Pancreas (tissue), 10 donors: ENCODE results near the gene MAPKBP1. TPM values are rescaled to one million over a fixed set of nuclear protein-coding genes. Genes with fewer than 3 reads are reported as not detected.

Experiments
- ATAC-seq, 4 donors: fragments of 200-7000 bp; cut with Tn5 transposase; one replicate each; pipeline versions ENCODE4 v1.8.0 to v1.9.1; 2020; ENCODE audit warnings: mild to moderate bottlenecking in 4 of 4, moderate library complexity in 4 of 4
- DNase-seq, 6 donors: peaks; one replicate each; pipeline ENCODE4 v3.0.0-alpha.2; 2020
- FAIRE-seq: peaks from 2 replicates; lab custom pipeline; 2012; peaks lifted over from hg19 to GRCh38; lab: Jason Lieb, UNC
- H3K27ac ChIP-seq, 4 donors: fragments of 200-600 bp; sonication (generic); 1 replicate in 3 of 4; 2 replicates in 1 of 4; pipeline versions ENCODE4 v1.5.0 to v1.8.0; 2020
- H3K27me3 ChIP-seq, 4 donors: fragments of 200-600 bp; one replicate each; pipeline ENCODE4 v1.8.0; 2021
- H3K36me3 ChIP-seq, 3 donors: fragments of 200-600 bp; sonication (generic) in 1 of 3; one replicate each; pipeline versions ENCODE4 v1.5.0 to v1.8.0; 2020 to 2021
- H3K4me1 ChIP-seq, 3 donors: fragments of 200-600 bp; one replicate each; pipeline ENCODE4 v1.8.0; 2021
- H3K4me3 ChIP-seq, 4 donors: fragments of 200-600 bp; sonication (generic) in 2 of 4; one replicate each; pipeline versions ENCODE4 v1.5.0 to v1.8.0; 2020 to 2021
- H3K9me3 ChIP-seq, 4 donors: fragments of 200-600 bp; one replicate each; pipeline ENCODE4 v1.8.0; 2021
- WGBS, 2 donors: extraction: QIAGEN DNeasy Blood & Tissue Kit; methylation state at CpG; one replicate each; pipeline ENCODE4 v1.1.7; 2013; 5-methylcytosine and 5-hydroxymethylcytosine counted together
- intact Hi-C, 3 donors: fragments of 100-400 bp; cut with DNase I; formaldehyde crosslinking; loops; one replicate each; pipeline versions ENCODE4 v1.11.1 to v1.14.2; 2022
- polyA plus RNA-seq, 2 donors: library from polyadenylated mRNA; stranded (reverse); fragments of 200-250 nt; gene quantifications; one replicate each; pipeline ENCODE4 v1.2.3, GENCODE V29; 2013
- total RNA-seq, 6 donors: library from RNA; stranded (reverse); fragmentation: NEBNext Ultra II Directional in 4 of 6; extraction: Animal tissue kit (Norgen Biotek cat#: 25700) in 4 of 6; gene quantifications; one replicate each; pipeline versions ENCODE4 v1.2.1 to v1.2.4, GENCODE V29; 2021 to 2023
- TF ChIP-seq, protein P1 (sequence below), 4 donors: fragments of 200-600 bp; sonication (generic) in 3 of 4; IDR thresholded peaks; one replicate each; pipeline versions ENCODE4 v1.5.0 to v1.8.0; 2021; ENCODE audit warnings: antibody characterized with exemption in 4 of 4
- donor health status: healthy with polysubstance abuse.
- donor health status: DM: no; HTN: no; CAD: no; lungs with moderate emphysema.
- donor health status: DM: no; HTN: no; CAD: no.
- donor health status: control.
- donor health status: control.
- donor health status: Bipolar disorder and iron deficiency.
- donor health status: DM: yes; HTN: yes; CAD: no.
- donor health status: DM: no; HTN: no; CAD: no.
- donor health status: DM: no; HTN: no; CAD: no.
- donor health status: DM: yes; HTN: yes; CAD: no.

Gene MAPKBP1
- total and polyA plus RNA-seq, 8 donors: 5.3 to 19.2 (median 8.9) TPM

DNA sequence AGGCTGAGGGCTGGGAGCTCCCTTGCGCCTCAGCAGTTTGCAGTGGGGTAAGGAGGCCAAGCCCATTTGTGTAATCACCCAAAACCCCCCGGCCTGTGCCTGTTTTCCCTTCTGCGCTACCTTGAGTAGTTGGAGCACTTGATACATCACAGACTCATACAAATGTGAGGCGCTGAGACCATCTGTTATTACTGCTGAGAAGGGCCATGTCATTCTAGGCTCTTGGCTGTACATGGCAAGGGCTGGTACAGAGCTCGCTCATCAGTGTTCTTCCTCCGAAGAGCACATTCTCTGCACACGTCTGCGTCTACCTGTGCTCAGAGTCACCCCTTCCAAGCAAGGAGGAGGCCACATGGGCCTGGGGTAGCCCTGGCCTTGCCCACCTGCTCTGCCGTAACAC, 73.7 kb downstream of the MAPKBP1 start:
- Histone ChIP-seq H3K9me3 (no peaks in the 10 kb centered on the region), H3K4me3 (no peak overlapping the region), H3K4me1 (no peaks in the 10 kb centered on the region), H3K27ac (no peak overlapping the region), H3K36me3 (peaks cover 0 to 23% (median 4%) of the 10 kb centered on the region in 3 donors), H3K27me3 (no peaks in the 10 kb centered on the region)
- WGBS, 2 donors: 95 to 98% methylated on average over 9 of the region's 9 CpGs
- DNase-seq: no peak
- no peak for ATAC-seq
- intact Hi-C loops: no loop called here
- no peak for FAIRE-seq
- TF ChIP-seq, protein P1, sequence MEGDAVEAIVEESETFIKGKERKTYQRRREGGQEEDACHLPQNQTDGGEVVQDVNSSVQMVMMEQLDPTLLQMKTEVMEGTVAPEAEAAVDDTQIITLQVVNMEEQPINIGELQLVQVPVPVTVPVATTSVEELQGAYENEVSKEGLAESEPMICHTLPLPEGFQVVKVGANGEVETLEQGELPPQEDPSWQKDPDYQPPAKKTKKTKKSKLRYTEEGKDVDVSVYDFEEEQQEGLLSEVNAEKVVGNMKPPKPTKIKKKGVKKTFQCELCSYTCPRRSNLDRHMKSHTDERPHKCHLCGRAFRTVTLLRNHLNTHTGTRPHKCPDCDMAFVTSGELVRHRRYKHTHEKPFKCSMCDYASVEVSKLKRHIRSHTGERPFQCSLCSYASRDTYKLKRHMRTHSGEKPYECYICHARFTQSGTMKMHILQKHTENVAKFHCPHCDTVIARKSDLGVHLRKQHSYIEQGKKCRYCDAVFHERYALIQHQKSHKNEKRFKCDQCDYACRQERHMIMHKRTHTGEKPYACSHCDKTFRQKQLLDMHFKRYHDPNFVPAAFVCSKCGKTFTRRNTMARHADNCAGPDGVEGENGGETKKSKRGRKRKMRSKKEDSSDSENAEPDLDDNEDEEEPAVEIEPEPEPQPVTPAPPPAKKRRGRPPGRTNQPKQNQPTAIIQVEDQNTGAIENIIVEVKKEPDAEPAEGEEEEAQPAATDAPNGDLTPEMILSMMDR (IDR thresholded peaks at IDR 0.05): no peak

DNA sequence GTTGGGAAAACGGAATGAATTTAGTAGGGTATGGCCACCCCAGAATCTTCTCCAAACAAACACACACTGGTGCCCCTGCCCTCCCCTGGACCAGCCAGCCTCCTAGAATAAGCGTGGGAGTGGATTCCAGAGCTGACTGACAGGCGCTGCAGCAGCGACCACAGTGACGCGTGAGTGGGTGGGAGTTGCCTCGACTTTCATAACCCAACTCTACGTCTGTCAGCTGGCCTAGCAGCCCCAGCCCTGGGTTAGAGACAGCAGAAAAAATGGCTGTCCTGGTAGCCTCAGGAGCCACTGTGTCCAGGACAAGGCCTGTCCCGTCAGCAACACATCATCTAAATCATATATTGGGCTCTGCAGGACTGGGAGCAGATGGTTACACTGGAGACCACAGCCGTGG, 74.3 kb downstream of the MAPKBP1 start:
- 81 to 90% methylated on average over 10 of the region's 10 CpGs for WGBS, 2 donors
- Histone ChIP-seq H3K4me3 (no peak overlapping the region), H3K27me3 (no peaks in the 10 kb centered on the region), H3K9me3 (no peaks in the 10 kb centered on the region), H3K36me3 (peaks cover 0 to 23% (median 4%) of the 10 kb centered on the region in 3 donors), H3K4me1 (no peaks in the 10 kb centered on the region), H3K27ac (no peak overlapping the region)
- TF ChIP-seq, protein P1 (IDR thresholded peaks at IDR 0.05): no peak
- no peak for ATAC-seq
- no peak for FAIRE-seq
- DNase-seq: no peak
- intact Hi-C loops: no loop called here

DNA sequence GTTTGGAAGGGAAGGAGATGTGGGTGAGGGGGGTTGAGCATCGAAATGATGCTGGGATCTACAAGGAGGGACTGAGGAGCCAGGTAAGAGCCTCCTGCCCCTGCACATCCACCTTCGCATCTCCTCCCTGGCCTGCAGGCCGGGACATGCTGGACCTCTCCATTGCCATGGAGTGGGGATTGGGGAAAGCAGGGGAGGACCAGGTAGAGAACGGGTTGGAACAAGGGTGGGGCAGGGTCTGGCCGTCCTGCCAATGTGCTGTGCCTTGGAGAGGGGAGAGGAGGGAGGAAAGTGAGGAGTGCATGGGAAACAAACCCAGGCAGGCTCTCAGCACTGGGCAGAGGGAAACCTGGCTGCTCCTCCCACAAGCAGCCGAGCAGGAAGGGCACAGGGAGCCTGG, 74.9 kb downstream of the MAPKBP1 start:
- intact Hi-C loops: no loop called here

DNA sequence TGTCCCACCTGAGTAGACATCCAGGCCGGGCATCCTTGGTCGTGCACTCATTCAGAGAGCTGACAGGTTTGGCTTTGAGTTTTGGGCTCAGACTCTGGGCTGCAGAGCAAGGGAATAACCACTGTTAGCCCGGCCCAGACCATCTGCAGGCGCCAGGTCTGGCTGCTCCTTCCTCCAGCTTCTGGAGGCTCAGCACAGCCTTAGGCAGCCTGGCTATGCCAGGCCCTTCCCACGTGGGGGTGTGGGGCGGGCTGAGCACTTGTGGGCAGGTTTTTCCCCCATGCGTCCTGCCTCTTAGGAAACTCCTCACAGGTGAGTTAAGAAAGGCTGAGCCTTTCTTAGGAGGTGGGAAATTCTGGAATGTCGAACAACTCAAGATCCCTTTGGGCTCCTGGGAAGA, 75.6 kb downstream of the MAPKBP1 start:
- intact Hi-C loops: no loop called here
- Histone ChIP-seq H3K36me3 (peaks cover 0 to 23% (median 4%) of the 10 kb centered on the region in 3 donors), H3K4me1 (no peaks in the 10 kb centered on the region), H3K9me3 (no peaks in the 10 kb centered on the region), H3K4me3 (no peak overlapping the region), H3K27me3 (no peaks in the 10 kb centered on the region), H3K27ac (no peak overlapping the region)
- DNase-seq (peak in 4 of 6 donors; percentile 36 to 66 (median 56)), ATAC-seq (peak; percentile 68 to 80 (median 74)), FAIRE-seq (no peak)
- 44 to 49% methylated on average over 8 of the region's 8 CpGs for WGBS, 2 donors
- TF ChIP-seq, protein P1 (IDR thresholded peaks at IDR 0.05): no peak

More for the DNA sequence above, 74.9 kb downstream of the MAPKBP1 start:
- Histone ChIP-seq H3K4me1 (no peaks in the 10 kb centered on the region), H3K27ac (no peak overlapping the region), H3K9me3 (no peaks in the 10 kb centered on the region), H3K27me3 (no peaks in the 10 kb centered on the region), H3K36me3 (peaks cover 0 to 23% (median 4%) of the 10 kb centered on the region in 3 donors), H3K4me3 (no peak overlapping the region)
- 79 to 80% methylated on average over 6 of the region's 6 CpGs for WGBS, 2 donors
- FAIRE-seq: no peak
- TF ChIP-seq, protein P1 (IDR thresholded peaks at IDR 0.05): no peak
- ATAC-seq: no peak
- DNase-seq: no peak

DNA sequence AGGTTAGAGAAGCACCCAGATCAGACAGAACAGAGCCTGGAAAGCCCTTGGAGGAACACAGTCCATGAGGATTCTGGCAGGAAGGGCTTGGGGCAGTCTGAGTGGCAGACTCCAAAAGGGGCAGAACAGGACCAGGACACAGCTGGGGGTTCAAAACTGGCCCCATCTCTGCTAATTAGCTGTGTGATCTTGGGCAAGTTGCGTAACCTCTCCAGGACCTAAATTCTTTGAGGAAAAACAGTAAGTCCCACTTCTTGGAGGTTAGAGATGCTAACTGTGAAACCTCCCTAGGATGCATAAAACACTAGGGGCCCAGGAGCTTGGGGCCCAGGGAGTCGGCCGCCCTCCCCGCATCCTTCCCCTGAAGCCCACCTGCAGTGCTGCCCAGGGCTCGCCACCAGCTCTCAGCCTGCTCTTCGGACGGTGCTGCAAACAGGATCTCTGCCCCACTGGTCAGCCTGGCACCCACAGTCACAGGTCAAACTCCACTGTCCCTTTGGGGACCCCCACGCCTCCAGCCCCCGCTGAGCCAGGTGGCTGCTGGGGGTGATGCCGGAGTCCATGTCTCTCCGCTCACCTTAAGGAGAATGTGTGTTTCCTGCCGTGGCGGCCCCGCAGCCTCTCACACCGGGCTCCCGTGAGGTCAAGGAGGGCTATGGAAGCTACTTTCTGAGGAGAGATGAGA, 76.3 kb downstream of the MAPKBP1 start:
- H3K27ac ChIP-seq: no peak overlapping the region
- H3K4me3 ChIP-seq: no peak overlapping the region
- no peaks in the 10 kb centered on the region for H3K9me3 ChIP-seq
- DNase-seq (no peak), ATAC-seq (peak in 2 of 4 donors; percentile 3), FAIRE-seq (no peak)
- intact Hi-C loops: no loop called here
- no peaks in the 10 kb centered on the region for H3K4me1 ChIP-seq
- WGBS, 2 donors: 50 to 65% methylated on average over 16 of the region's 16 CpGs
- peaks cover 0 to 23% (median 4%) of the 10 kb centered on the region in 3 donors for H3K36me3 ChIP-seq
- H3K27me3 ChIP-seq: no peaks in the 10 kb centered on the region
- TF ChIP-seq, protein P1 (IDR thresholded peaks at IDR 0.05): no peak
